GM21529 (cell line): ENCODE results near the gene BLVRB.
"Not testable (repeated sequence)": the region's sequence is repeated elsewhere in the genome, so short reads cannot be mapped to it uniquely, and the experiment has no call there.

Experiments used
- ATAC-seq: cut with Tn5 transposase; IDR thresholded peaks from one replicate; pipeline ENCODE4 v1.9.1; 2021; ENCODE audit not compliant: unreplicated experiment

The BLVRB gene

DNA sequence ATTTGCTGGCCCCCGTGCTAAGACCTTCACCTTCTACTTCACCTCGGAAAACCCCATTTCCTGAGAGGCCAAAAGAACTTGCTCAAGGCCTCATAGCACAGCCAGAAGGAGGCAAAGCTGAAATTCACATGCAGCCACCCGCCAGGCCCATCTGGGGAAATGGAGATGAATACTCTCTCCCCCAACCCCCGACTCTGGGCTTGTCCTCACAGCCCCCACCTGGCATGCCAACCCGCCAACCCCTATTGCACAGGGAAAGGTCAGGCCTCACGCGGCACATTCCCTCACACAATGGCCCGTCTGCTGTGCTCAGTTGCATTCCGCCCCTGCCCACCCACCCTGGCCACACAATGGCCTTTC, 55.5 kb downstream of the BLVRB start:
- ATAC-seq: no peak

DNA sequence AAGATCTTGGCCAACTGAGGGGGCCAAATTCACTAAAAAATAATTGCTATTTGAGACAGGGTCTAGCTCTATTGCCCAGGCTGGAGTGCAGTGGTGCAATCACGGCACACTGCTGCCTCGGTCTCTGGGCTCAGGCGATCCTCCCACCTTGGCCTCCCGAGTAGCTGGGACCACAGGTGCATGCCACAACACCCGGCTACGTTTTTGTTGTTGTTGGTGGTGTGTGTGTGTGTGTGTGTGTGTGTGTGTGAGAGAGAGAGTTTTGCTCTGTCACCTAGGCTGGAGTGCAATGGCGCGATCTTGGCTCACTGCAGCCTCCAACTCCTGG, 57.0 kb downstream of the BLVRB start:
- not testable (repeated sequence) for ATAC-seq

DNA sequence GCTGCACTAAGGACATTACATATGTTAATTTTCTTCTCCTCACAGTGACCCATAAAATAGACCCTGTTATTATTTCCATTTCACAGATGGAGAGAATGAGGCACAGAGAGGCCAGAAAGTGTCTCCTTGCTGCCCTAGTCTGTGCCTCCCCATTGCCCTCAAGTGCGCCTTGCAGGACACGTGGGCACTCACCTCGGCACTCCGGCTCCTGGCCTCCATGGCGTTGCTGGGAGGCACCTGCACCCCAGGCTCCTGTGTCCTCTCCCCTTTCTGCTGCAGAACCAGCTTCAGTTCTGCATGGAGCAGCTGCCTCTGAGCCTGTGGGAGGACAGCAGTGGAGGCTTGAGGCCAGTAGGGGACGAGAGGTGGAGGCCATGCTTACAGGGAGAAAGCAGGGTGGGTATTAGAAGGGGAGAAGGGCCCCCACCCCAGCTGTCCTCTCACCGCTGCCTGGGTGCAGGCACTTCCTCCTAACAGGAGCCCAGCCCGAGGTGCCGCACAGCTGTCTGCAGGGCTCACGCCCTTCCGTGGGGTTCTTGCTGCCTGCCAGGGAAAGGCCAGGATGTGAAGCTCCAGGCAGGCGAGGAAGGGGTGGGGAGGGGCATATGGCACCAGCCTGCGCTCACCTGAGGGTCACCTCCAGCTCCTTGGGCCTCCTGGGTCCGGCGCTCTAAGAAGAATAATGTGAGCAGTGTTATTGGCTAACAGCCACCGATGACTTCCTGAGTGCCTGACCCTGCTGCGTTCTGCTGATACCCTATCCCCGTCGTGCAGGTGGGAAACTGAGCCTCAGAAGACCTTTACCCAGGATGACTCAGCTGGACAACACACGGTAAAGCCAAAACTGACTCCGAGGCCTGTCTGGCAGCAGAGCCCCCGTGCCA, 57.6 kb downstream of the BLVRB start:
- no peak for ATAC-seq

DNA sequence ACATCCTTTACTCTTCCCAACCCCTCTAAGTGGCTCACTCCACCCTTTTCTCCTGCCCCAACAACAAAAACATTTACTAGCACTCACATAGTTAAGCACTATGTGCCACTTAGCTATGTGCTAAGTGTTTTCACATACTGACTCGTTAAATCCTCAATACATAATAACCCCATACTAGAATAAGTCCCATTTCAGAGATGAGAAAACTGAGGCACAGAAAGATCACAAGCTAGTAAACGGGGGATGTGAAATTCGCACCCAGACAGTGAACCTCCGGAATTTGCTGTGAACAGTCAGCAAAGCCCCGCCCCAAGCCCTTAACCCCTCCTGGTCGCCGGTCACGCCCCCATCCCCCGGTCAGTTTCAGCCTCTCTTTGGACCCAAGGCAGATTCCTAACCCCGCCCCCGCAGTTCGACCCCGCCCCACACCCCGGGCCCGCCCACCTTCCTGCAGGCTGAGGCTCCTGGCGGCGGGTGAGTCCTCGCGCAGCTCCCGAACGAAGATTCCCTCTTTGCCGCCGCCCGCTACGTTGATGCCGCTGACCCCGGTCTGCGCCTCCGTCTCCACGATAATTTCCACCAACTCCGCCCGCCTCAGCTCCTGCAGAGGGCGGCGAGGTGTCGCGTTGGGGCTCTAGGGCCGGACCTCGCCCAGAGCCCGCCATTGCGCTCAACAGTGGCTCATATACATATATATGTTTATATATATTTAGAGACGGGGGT, 62.1 kb downstream of the BLVRB start:
- ATAC-seq: peak; percentile 62

DNA sequence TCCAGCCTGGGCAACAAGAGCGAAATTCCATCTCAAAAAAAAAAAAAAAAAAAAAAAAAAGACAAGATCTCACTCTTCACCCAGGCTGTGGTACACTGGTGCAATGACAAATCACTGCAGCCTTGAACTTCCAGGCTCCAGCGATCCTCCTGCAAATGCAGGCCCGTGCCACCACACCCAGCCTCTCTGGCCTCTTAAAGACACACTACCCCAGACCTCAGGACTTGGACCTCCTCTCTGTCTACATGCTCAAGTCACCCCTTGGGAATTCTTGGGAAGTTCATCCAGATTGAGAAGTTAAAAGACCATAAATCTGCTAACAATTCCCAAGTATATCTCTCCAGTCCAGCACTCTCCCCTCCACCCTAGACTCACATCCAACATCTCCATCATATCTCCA, 65.0 kb downstream of the BLVRB start:
- no peak for ATAC-seq

DNA sequence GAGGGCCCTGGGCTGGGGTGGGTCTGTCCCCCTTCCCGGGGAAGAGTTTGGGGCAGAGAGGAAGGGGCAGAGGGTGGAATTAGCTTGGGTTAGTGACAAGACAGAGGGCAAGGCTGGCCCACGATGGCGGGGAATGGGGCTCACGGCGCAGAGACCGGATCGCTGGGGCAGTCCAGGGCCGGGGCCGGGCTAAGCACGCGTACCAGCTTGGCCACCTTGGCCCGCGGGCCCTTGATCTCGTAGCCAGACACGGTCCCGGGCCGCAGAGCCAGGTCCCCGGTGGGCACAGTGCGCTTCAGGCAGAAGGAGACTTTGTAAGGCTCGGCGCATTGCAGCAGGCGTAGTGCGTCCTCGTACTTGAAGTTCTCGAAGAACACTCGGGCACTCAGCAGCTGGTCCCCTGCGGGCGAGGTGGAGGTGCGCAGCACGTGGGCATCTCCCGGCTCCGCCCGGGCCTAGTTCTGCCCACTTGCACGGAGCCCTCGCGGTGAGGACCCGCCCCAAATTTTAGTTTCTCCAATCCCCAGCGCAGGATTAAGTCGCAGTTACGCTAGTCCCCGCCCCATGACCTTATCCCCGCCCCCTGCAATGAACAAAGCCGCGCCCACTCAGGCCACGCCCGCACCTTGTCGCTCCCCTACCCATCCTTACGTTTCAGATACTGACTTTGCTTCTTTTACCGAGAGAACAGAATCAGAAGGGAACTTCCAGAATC, 67.0 kb downstream of the BLVRB start:
- no peak for ATAC-seq
